Spleen (tissue), 11 donors: ENCODE data around the gene P2RX6. TPM values are rescaled to one million over a fixed set of nuclear protein-coding genes. Genes with fewer than 3 reads are reported as not detected.

ENCODE experiments used
- DNase-seq: peaks from one replicate; pipeline ENCODE4 v3.0.0-alpha.2; 2020
- H3K27ac ChIP-seq, 8 donors: fragments of 200-600 bp; sonication (generic) in 7 of 8; 1 replicate in 4 of 8; 2 replicates in 4 of 8; pipeline versions ENCODE4 v1.5.0 to v1.8.0; 2016 to 2021; ENCODE audit warnings: inconsistent platforms in 4 of 8, mild to moderate bottlenecking in 4 of 8, moderate library complexity in 1 of 8
- H3K27me3 ChIP-seq, 7 donors: fragments of 200-600 bp; sonication (generic) in 6 of 7; replicated peaks in 1 of 7; 1 replicate in 4 of 7; 2 replicates in 3 of 7; pipeline versions ENCODE4 v1.5.0 to v1.8.0; 2016 to 2021; ENCODE audit warnings: inconsistent platforms in 3 of 7, mild to moderate bottlenecking in 1 of 7
- H3K36me3 ChIP-seq, 6 donors: fragments of 200-600 bp; sonication (generic) in 5 of 6; 1 replicate in 4 of 6; 2 replicates in 2 of 6; pipeline versions ENCODE4 v1.5.0 to v1.8.0; 2016 to 2021; ENCODE audit warnings: inconsistent platforms in 2 of 6
- H3K4me1 ChIP-seq, 6 donors: fragments of 200-600 bp; sonication (generic) in 5 of 6; 1 replicate in 3 of 6; 2 replicates in 3 of 6; pipeline versions ENCODE4 v1.5.0 to v1.8.0; 2016 to 2021; ENCODE audit warnings: inconsistent platforms in 3 of 6
- H3K4me3 ChIP-seq, 8 donors: fragments of 200-600 bp; sonication (generic) in 7 of 8; 1 replicate in 4 of 8; 2 replicates in 4 of 8; pipeline versions ENCODE4 v1.5.0 to v1.8.0; 2016 to 2021; ENCODE audit warnings: inconsistent platforms in 4 of 8, mild to moderate bottlenecking in 4 of 8, moderate library complexity in 2 of 8
- H3K9me3 ChIP-seq, 8 donors: fragments of 200-600 bp; sonication (generic) in 7 of 8; 1 replicate in 4 of 8; 2 replicates in 4 of 8; pipeline versions ENCODE4 v1.5.0 to v1.8.0; 2016 to 2021; ENCODE audit warnings: inconsistent platforms in 4 of 8
- POLR2A ChIP-seq, 3 donors: fragments of 450-650 bp; IDR thresholded peaks; one replicate each; pipeline ENCODE4 v1.5.1; 2017; ENCODE audit warnings: antibody characterized with exemption in 3 of 3, mild to moderate bottlenecking in 1 of 3
- POLR2AphosphoS5 ChIP-seq, 3 donors: sonication (generic); formaldehyde crosslinking; IDR thresholded peaks; one replicate each; pipeline ENCODE4 v1.5.1; 2017; ENCODE audit warnings: antibody characterized with exemption in 3 of 3
- WGBS, 5 donors: extraction: QIAGEN DNeasy Blood & Tissue Kit in 3 of 5; methylation state at CpG; one replicate each; pipeline versions ENCODE4 v1.1.5 to v1.1.7; 2013 to 2018; 5-methylcytosine and 5-hydroxymethylcytosine counted together
- intact Hi-C: fragments of 100-400 bp; cut with DNase I; formaldehyde crosslinking; loops from one replicate; pipeline ENCODE4 v1.15.0; 2023; ENCODE audit warnings: low total_unique reads
- polyA plus RNA-seq, 3 donors: library from polyadenylated mRNA; stranded (reverse); fragments of 200-250 nt; gene quantifications; one replicate each; pipeline ENCODE4 v1.2.1, GENCODE V29; 2013
- total RNA-seq, 7 donors: library from RNA; depleted of rRNA in 3 of 7; stranded (reverse); fragments of >200 nt in 3 of 7; fragmentation: NEBNext Ultra II Directional in 4 of 7; extraction: Animal tissue kit (Norgen Biotek cat#: 25700) in 4 of 7; gene quantifications; one replicate each; pipeline versions ENCODE4 v1.1.0 to v1.2.1, GENCODE V29; 2016 to 2021
- TF ChIP-seq, protein P1 (sequence below), 11 experiments: fragments of 200-600 bp in 7 of 11; fragments of 450-650 bp in 4 of 11; sonication (generic) in 4 of 11; IDR thresholded peaks in 8 of 11; conservative IDR thresholded peaks in 3 of 11; 1 replicate in 7 of 11; 2 replicates in 4 of 11; pipeline versions ENCODE4 v1.4.0 to v1.8.0; 2016 to 2021; ENCODE audit warnings: antibody characterized with exemption in 11 of 11, inconsistent platforms in 4 of 11, mild to moderate bottlenecking in 1 of 11
- donor health status: healthy with polysubstance abuse.
- donor health status: DM: no; HTN: no; CAD: no; lungs with moderate emphysema.
- donor health status: DM: no; HTN: no; CAD: no.
- donor health status: Bipolar disorder and iron deficiency.
- donor health status: healthy.
- donor health status: DM: no; HTN: no; CAD: no.
- donor health status: DM: yes; HTN: yes; CAD: no.

The P2RX6 gene
- total and polyA plus RNA-seq, 10 donors = 0.86 to 14.4 (median 4.4) TPM

DNA sequence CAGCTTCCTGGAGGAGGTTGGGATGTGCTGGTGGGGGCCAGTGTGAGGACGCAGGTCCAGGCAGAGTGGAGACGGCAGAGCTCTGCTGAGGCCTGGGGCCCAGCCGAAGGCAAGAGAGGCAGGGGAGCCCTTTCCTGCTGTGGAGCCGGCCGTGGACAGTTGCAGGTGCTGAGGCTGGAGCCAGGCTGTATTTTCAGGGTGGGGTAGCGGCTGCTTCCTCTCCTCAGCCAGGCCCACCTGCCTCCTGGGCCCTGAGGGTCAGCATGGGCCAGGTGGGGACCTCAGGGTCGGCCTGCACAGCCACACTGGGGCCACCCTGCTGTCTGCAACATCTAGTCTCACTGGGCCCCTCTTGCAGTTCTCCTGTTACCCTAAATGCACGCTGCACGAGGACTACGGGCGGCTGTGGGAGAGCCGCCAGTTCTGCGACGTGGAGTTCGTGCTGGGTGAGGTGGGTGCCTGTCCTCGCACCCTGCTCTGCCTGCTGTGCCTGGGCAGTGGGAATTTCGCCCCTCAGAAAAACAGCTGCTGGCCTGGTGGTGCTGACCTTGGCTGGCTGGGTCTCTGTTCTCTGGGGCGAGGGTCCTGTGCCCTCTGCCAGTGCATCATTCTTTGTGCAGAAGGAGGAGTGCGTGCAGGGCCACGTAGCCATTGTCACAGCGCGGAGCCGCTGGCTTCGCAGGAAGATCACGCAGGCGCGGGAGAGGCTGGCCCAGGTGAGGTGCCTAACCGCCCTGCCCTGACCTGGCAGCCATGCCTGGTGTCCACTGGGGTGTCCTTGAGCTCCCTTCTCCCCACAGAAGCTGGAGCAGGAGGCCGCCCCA is 21.4 kb upstream of the P2RX6 start:
- no peaks in the 10 kb centered on the region for H3K9me3 ChIP-seq
- no peak overlapping the region for H3K27ac ChIP-seq
- H3K36me3 ChIP-seq = peaks cover 3 to 100% (median 70%) of the 10 kb centered on the region in 6 donors
- no peak overlapping the region for H3K4me3 ChIP-seq
- TF ChIP-seq POLR2AphosphoS5 (IDR thresholded peaks at IDR 0.05) (no peak), POLR2A (IDR thresholded peaks at IDR 0.05) (no peak)
- TF ChIP-seq, protein P1, sequence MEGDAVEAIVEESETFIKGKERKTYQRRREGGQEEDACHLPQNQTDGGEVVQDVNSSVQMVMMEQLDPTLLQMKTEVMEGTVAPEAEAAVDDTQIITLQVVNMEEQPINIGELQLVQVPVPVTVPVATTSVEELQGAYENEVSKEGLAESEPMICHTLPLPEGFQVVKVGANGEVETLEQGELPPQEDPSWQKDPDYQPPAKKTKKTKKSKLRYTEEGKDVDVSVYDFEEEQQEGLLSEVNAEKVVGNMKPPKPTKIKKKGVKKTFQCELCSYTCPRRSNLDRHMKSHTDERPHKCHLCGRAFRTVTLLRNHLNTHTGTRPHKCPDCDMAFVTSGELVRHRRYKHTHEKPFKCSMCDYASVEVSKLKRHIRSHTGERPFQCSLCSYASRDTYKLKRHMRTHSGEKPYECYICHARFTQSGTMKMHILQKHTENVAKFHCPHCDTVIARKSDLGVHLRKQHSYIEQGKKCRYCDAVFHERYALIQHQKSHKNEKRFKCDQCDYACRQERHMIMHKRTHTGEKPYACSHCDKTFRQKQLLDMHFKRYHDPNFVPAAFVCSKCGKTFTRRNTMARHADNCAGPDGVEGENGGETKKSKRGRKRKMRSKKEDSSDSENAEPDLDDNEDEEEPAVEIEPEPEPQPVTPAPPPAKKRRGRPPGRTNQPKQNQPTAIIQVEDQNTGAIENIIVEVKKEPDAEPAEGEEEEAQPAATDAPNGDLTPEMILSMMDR (IDR thresholded peaks at IDR 0.05 in 8 of 11, conservative IDR thresholded peaks at IDR 0.05 in 3 of 11) = no peak
- peaks cover 0 to 16% (median 0%) of the 10 kb centered on the region in 6 donors for H3K4me1 ChIP-seq
- DNase-seq = no peak
- no peaks in the 10 kb centered on the region for H3K27me3 ChIP-seq
- intact Hi-C loops = no loop called here
- WGBS, 5 donors = 87 to 97% (median 96%) methylated on average over 11 to 29 of the region's 29 CpGs

DNA sequence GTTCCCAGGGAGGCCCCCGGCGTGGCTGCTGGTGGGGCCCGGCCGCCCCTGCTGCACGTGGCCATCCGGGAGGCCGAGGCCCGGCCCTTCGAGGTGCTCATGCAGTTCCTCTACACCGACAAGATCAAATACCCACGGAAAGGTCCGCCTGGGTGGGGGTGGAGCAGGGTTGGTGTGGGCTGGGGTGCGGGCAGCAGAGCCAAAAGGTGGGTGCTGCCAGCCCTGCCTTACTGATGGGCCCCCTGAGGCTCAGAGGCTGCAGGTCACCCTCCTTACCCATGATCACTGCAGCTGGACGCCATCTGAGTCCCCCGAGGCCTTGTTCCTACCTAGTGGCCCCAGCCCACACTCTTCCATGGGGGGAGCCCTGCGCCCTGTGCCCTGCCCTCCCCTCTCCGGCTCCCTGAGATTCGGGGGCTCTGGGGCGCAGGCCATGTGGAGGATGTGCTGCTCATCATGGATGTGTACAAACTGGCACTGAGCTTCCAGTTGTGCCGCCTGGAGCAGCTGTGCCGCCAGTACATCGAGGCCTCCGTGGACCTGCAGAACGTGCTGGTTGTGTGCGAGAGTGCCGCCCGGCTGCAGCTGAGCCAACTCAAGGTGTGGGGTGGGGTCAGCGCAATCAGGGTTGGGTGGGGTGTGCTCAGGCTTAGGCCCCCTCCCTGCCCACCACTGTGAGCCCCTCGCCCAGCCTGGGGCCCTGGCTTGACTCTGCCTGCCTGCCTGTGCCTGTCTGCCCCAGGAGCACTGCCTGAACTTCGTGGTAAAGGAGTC is 20.6 kb upstream of the P2RX6 start:
- intact Hi-C loops = no loop called here
- H3K4me3 ChIP-seq = no peak overlapping the region
- H3K9me3 ChIP-seq = no peaks in the 10 kb centered on the region
- WGBS, 5 donors = 94 to 96% (median 95%) methylated on average over 15 to 30 of the region's 30 CpGs
- H3K4me1 ChIP-seq = peaks cover 0 to 20% (median under 1%) of the 10 kb centered on the region in 6 donors
- no peaks in the 10 kb centered on the region for H3K27me3 ChIP-seq
- DNase-seq = no peak
- no peak overlapping the region for H3K27ac ChIP-seq
- TF ChIP-seq POLR2AphosphoS5 (IDR thresholded peaks at IDR 0.05) (peak in 1 of 3 donors; percentile 19), POLR2A (IDR thresholded peaks at IDR 0.05) (no peak)
- TF ChIP-seq, protein P1 (IDR thresholded peaks at IDR 0.05 in 8 of 11, conservative IDR thresholded peaks at IDR 0.05 in 3 of 11) = no peak
- H3K36me3 ChIP-seq = peaks cover 3 to 100% (median 77%) of the 10 kb centered on the region in 6 donors

DNA sequence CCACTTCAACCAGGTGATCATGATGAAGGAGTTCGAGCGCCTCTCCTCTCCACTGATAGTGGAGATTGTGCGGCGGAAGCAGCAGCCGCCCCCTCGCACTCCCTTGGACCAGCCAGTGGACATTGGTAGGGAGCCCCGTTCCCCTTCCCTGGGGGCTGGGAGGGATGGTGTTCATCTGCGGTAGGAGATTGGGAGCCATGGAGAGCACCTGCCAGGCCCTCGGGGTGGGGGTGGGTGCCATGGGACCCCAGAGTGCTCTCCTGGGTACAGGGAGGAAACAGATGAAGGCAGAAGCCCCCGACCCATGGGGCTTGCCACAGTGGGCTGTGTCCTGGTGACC is 20.1 kb upstream of the P2RX6 start:
- Histone ChIP-seq H3K4me3 (no peak overlapping the region), H3K9me3 (no peaks in the 10 kb centered on the region), H3K4me1 (peaks cover 3 to 22% (median 6%) of the 10 kb centered on the region in 6 donors), H3K27me3 (no peaks in the 10 kb centered on the region), H3K27ac (no peak overlapping the region), H3K36me3 (peaks cover 3 to 100% (median 83%) of the 10 kb centered on the region in 6 donors)
- 75 to 97% (median 93%) methylated on average over 1 to 10 of the region's 10 CpGs for WGBS, 5 donors
- no peak for DNase-seq
- intact Hi-C loops = no loop called here
- TF ChIP-seq POLR2AphosphoS5 (IDR thresholded peaks at IDR 0.05) (no peak), POLR2A (IDR thresholded peaks at IDR 0.05) (no peak)
- TF ChIP-seq, protein P1 (IDR thresholded peaks at IDR 0.05 in 8 of 11, conservative IDR thresholded peaks at IDR 0.05 in 3 of 11) = no peak
